ENCODE measurements around the gene SRGAP1.

The SRGAP1 gene

GRCh38 chr12:64087761-64088160 lies 243.3 kb downstream of the SRGAP1 start:
- no peak overlapping the region for H3K27ac ChIP-seq (ENCODE audit: low read length)
- H3K27me3 ChIP-seq (ENCODE audit: control insufficient read depth, insufficient read depth, low read length), result no peaks in the 10 kb centered on the region
- no peak for DNase-seq (ENCODE audit: low read depth, low spot score)
- no peaks in the 10 kb centered on the region for H3K36me3 ChIP-seq (ENCODE audit: control insufficient read depth, insufficient read depth, low read length)
- H3K4me3 ChIP-seq (ENCODE audit: low read length), result no peak overlapping the region
- no peaks in the 10 kb centered on the region for H3K9me3 ChIP-seq (ENCODE audit: control insufficient read depth, insufficient read depth, low read length)
- no CpG with 5 or more reads among the region's 2 CpGs for WGBS (ENCODE audit: insufficient coverage, insufficient read length)
- no peaks in the 10 kb centered on the region for H3K4me1 ChIP-seq (ENCODE audit: control insufficient read depth, insufficient read depth, low read length)

DNA sequence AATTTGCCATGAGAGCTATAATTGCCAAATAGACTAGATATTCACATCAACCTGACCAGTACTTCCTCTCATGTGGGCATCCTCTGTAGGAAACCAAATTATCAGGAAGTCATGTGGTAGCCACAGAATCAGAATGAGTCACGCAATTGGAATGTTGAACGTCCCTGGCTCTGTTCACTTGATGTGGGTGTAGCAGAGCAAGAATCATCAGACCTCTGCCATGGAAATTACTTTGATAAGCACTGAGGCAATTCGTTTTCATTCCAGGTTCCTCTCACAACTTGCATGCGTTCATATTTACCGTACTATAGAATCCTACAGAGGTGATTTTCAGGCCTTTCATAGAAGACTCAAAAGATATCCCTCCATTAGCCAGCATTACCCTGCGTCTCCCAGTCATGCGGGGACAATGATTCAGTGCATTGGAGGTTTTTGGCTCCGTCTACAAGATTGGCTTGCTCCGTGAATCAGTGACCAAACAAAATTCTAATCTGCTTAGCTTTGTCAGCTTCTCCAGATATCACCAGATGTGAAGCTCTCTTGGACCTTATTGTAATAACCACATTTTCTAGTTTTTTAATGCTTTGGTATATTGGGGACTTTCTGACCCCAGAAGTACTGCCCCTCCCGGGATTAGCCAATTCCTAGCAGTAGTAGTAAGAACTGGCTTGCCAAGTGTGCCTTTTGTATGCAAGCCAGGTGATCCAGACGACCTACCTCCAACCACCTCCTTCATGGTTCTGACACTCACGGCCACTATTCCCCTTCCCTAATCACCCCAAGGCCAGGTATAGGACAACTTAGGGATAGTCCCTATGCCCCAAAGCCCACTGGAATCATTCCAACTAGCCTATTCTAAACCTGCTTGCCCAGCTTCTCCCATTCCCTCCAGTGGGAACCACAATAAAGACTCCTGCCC lies 244.2 kb downstream of the SRGAP1 start:
- no CpG with 5 or more reads among the region's 12 CpGs for WGBS (ENCODE audit: insufficient coverage, insufficient read length)
- H3K4me1 ChIP-seq (ENCODE audit: control insufficient read depth, insufficient read depth, low read length), result no peaks in the 10 kb centered on the region
- no peak overlapping the region for H3K27ac ChIP-seq (ENCODE audit: low read length)
- no peaks in the 10 kb centered on the region for H3K9me3 ChIP-seq (ENCODE audit: control insufficient read depth, insufficient read depth, low read length)
- H3K36me3 ChIP-seq (ENCODE audit: control insufficient read depth, insufficient read depth, low read length), result no peaks in the 10 kb centered on the region
- no peak overlapping the region for H3K4me3 ChIP-seq (ENCODE audit: low read length)
- peak; percentile 41 for DNase-seq (ENCODE audit: low read depth, low spot score)
- H3K27me3 ChIP-seq (ENCODE audit: control insufficient read depth, insufficient read depth, low read length), result no peaks in the 10 kb centered on the region

DNA sequence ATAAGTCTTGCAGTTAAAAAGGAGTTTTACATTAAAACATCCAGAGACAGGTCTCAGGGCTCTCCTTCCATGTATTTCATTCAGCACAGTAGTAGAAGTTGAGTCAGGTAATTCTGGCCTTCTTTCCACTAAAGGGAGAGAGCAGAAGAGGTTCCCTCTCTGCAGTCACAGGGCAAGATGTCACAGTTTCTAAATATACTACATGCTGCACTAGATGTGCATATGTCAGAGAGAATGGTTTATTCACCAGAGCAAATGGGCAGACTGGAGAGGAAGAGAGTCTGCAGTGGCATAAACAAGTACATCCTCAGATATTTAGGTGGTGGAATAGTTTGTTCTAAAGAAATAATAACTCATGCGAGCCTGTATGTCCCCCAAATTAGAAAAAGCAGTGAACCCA lies 245.5 kb downstream of the SRGAP1 start:
- no peaks in the 10 kb centered on the region for H3K27me3 ChIP-seq (ENCODE audit: control insufficient read depth, insufficient read depth, low read length)
- no peak for DNase-seq (ENCODE audit: low read depth, low spot score)
- H3K36me3 ChIP-seq (ENCODE audit: control insufficient read depth, insufficient read depth, low read length), result no peaks in the 10 kb centered on the region
- H3K9me3 ChIP-seq (ENCODE audit: control insufficient read depth, insufficient read depth, low read length), result no peaks in the 10 kb centered on the region
- no peak overlapping the region for H3K4me3 ChIP-seq (ENCODE audit: low read length)
- WGBS (ENCODE audit: insufficient coverage, insufficient read length), result no CpG with 5 or more reads among the region's 1 CpG
- no peaks in the 10 kb centered on the region for H3K4me1 ChIP-seq (ENCODE audit: control insufficient read depth, insufficient read depth, low read length)
- no peak overlapping the region for H3K27ac ChIP-seq (ENCODE audit: low read length)

DNA sequence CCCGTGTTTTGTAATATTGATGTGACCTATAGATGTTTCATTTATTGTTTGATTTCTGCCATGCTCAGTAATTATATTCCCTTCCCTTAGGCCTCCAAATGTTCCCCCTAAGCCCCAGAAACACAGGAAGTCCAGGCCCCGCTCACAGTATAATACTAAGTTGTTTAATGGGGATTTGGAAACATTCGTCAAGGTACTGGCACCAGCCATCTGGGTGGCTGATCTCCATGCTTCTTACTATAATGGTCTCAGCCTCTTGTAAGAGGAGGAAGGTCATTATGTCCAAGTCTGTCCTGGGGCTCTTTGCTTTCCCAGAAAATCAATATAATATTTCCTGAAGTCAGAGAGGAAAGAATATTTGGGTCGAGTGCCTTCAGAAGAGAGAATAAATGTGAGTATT lies 246.7 kb downstream of the SRGAP1 start:
- no peak for DNase-seq (ENCODE audit: low read depth, low spot score)
- no peaks in the 10 kb centered on the region for H3K4me1 ChIP-seq (ENCODE audit: control insufficient read depth, insufficient read depth, low read length)
- WGBS (ENCODE audit: insufficient coverage, insufficient read length), result no CpG with 5 or more reads among the region's 4 CpGs
- no peaks in the 10 kb centered on the region for H3K27me3 ChIP-seq (ENCODE audit: control insufficient read depth, insufficient read depth, low read length)
- no peak overlapping the region for H3K4me3 ChIP-seq (ENCODE audit: low read length)
- no peaks in the 10 kb centered on the region for H3K9me3 ChIP-seq (ENCODE audit: control insufficient read depth, insufficient read depth, low read length)
- H3K36me3 ChIP-seq (ENCODE audit: control insufficient read depth, insufficient read depth, low read length), result no peaks in the 10 kb centered on the region
- no peak overlapping the region for H3K27ac ChIP-seq (ENCODE audit: low read length)

DNA sequence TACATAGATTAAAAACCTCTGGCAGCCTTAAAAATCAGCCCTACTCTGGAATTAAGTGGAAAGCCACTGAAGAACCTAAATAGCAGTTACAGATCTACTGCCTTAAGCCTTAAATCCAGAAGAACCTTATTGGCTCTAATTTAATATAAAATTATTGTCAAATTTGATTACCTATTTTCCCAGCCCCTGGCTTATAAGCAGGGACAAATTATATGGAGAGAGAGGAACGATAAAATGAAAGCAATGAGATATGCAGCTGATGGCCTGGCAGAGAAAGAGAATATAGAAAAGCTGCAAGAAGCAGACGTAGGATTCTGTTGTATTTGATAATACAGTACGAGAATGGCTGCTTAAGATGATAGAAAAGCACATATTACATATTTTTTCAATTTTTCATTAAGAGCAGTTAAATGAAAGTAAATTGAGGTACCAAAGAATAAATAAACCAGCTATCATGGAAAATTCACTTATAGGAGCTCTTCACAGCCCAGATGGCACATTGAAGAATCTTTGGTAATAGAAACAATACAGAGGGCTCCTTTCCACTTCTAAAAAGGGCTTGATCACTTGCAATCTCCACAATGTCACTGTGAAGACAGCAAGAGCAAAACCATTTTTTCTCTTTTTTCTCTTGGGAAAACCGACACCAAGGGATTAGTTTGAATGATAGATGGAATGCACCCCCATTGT lies 248.2 kb downstream of the SRGAP1 start:
- H3K9me3 ChIP-seq (ENCODE audit: control insufficient read depth, insufficient read depth, low read length), result no peaks in the 10 kb centered on the region
- H3K27ac ChIP-seq (ENCODE audit: low read length), result no peak overlapping the region
- H3K4me3 ChIP-seq (ENCODE audit: low read length), result no peak overlapping the region
- no peaks in the 10 kb centered on the region for H3K36me3 ChIP-seq (ENCODE audit: control insufficient read depth, insufficient read depth, low read length)
- no peaks in the 10 kb centered on the region for H3K4me1 ChIP-seq (ENCODE audit: control insufficient read depth, insufficient read depth, low read length)
- H3K27me3 ChIP-seq (ENCODE audit: control insufficient read depth, insufficient read depth, low read length), result no peaks in the 10 kb centered on the region
- DNase-seq (ENCODE audit: low read depth, low spot score), result no peak
- WGBS (ENCODE audit: insufficient coverage, insufficient read length), result no CpG with 5 or more reads among the region's 4 CpGs

DNA sequence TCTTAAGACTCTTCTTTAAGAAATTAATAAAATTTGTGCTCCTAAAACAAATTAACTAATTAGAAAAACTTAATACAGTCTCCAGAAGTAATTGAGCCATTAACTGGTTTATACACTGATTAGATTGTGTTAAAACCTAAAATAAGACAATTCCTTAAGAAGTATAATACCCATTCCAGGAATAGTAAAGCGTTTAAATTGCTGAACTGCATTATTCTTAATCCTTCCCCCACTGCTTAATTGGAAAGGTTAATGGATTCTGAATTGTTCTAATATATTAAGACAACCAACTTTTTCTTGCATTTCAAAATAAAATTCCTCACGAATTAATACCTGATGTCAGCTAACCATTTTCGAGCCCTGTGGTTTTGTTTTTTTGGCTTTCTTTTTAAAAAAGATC lies 249.2 kb downstream of the SRGAP1 start:
- Histone ChIP-seq H3K4me1 (ENCODE audit: control insufficient read depth, insufficient read depth, low read length) (no peaks in the 10 kb centered on the region), H3K27ac (ENCODE audit: low read length) (no peak overlapping the region), H3K27me3 (ENCODE audit: control insufficient read depth, insufficient read depth, low read length) (no peaks in the 10 kb centered on the region), H3K9me3 (ENCODE audit: control insufficient read depth, insufficient read depth, low read length) (no peaks in the 10 kb centered on the region), H3K36me3 (ENCODE audit: control insufficient read depth, insufficient read depth, low read length) (no peaks in the 10 kb centered on the region), H3K4me3 (ENCODE audit: low read length) (no peak overlapping the region)
- no CpG with 5 or more reads among the region's 3 CpGs for WGBS (ENCODE audit: insufficient coverage, insufficient read length)
- DNase-seq (ENCODE audit: low read depth, low spot score), result no peak

DNA sequence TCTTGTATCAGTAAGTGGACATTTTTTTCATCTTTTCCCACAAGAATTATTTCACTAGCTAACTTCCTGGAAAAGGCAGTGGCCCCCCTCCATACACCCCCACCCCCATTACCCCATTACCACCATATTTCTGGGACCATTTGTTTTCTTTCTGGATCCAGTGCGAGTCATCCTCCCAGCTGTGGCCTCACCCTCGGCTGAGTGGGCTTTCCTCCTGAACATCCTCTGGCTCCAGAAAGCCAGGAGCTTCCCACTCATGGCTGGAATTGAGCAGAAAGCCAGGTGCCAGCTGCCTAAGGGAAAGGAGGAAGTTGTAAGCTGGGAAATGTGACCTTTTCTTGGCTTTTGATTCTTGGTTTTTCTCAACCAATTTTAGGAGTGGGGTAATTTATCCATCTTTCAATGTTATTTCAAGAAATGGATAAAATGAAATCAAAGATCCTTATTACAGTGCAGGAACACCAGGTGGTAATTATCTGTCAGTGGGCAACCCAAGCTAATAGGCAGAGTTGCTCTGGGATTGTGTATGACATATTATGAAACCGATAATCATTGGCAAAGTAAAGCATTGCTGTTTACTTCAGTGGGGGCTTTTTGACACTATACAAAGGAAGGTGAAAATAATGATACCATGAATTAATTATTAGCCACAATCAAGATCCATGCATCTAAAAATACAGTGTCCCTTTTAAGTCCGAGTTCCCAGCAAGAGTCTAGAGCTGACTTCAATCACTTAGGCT lies 253.0 kb downstream of the SRGAP1 start:
- Histone ChIP-seq H3K4me1 (ENCODE audit: control insufficient read depth, insufficient read depth, low read length) (no peaks in the 10 kb centered on the region), H3K27ac (ENCODE audit: low read length) (no peak overlapping the region), H3K4me3 (ENCODE audit: low read length) (no peak overlapping the region), H3K9me3 (ENCODE audit: control insufficient read depth, insufficient read depth, low read length) (no peaks in the 10 kb centered on the region), H3K27me3 (ENCODE audit: control insufficient read depth, insufficient read depth, low read length) (no peaks in the 10 kb centered on the region), H3K36me3 (ENCODE audit: control insufficient read depth, insufficient read depth, low read length) (no peaks in the 10 kb centered on the region)
- no peak for DNase-seq (ENCODE audit: low read depth, low spot score)
- WGBS (ENCODE audit: insufficient coverage, insufficient read length), result no CpG with 5 or more reads among the region's 4 CpGs

DNA sequence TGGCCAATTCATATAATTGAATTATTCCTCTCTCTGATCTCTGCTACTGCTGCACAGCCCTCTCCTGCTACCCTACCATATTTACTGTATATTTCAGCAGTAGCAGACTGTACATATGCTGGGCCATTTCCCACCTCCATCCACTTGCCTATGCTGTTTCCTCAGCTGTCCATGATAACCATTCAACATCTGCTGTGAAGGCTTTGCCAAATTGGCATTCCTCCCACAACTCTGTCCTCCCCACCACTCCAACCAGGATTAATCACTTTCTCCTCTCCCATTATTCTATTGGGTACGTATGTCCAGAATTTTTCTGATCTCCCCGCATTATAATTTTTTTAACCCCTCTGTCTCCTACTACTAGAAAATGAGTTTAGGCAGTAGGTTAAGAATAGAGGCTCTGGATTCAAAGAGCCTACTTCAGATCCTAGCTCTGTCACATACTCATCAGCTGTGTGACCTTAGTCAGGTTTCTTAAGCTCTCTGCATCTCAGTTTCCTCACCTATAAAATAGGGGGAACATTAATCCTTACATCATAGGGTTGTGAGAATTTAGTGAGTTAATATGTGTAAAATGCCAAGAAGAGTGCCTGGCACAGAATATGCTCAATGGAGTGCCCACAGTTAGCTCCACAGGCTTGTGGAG lies 254.3 kb downstream of the SRGAP1 start:
- Histone ChIP-seq H3K27ac (ENCODE audit: low read length) (no peak overlapping the region), H3K9me3 (ENCODE audit: control insufficient read depth, insufficient read depth, low read length) (no peaks in the 10 kb centered on the region), H3K4me1 (ENCODE audit: control insufficient read depth, insufficient read depth, low read length) (no peaks in the 10 kb centered on the region), H3K27me3 (ENCODE audit: control insufficient read depth, insufficient read depth, low read length) (no peaks in the 10 kb centered on the region), H3K4me3 (ENCODE audit: low read length) (no peak overlapping the region), H3K36me3 (ENCODE audit: control insufficient read depth, insufficient read depth, low read length) (no peaks in the 10 kb centered on the region)
- no CpG with 5 or more reads among the region's 2 CpGs for WGBS (ENCODE audit: insufficient coverage, insufficient read length)
- no peak for DNase-seq (ENCODE audit: low read depth, low spot score)

GRCh38 chr12:64099397-64099796 lies 254.9 kb downstream of the SRGAP1 start:
- Histone ChIP-seq H3K9me3 (ENCODE audit: control insufficient read depth, insufficient read depth, low read length) (no peaks in the 10 kb centered on the region), H3K27ac (ENCODE audit: low read length) (no peak overlapping the region), H3K4me3 (ENCODE audit: low read length) (no peak overlapping the region), H3K27me3 (ENCODE audit: control insufficient read depth, insufficient read depth, low read length) (no peaks in the 10 kb centered on the region), H3K4me1 (ENCODE audit: control insufficient read depth, insufficient read depth, low read length) (no peaks in the 10 kb centered on the region), H3K36me3 (ENCODE audit: control insufficient read depth, insufficient read depth, low read length) (no peaks in the 10 kb centered on the region)
- no peak for DNase-seq (ENCODE audit: low read depth, low spot score)
- no CpG with 5 or more reads among the region's 5 CpGs for WGBS (ENCODE audit: insufficient coverage, insufficient read length)

DNA sequence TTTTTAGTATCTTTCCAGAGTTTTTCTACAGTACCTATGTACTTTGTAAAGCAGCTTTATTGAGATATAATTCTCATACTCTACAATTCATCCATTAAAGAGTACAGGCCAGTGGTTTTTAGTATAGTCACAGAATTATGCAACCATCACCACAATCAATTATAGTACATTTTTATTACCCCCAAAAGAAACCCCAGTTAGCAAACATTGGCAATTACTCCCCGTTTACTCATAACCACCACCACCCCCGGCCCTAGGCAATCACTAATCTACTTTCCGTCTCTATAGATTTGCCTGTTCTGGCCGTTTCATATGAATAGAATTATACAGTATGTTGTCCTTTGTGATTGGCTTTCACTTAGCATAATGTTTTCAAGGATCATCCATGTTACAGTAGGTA lies 257.8 kb downstream of the SRGAP1 start:
- Histone ChIP-seq H3K4me3 (ENCODE audit: low read length) (no peak overlapping the region), H3K27me3 (ENCODE audit: control insufficient read depth, insufficient read depth, low read length) (no peaks in the 10 kb centered on the region), H3K36me3 (ENCODE audit: control insufficient read depth, insufficient read depth, low read length) (no peaks in the 10 kb centered on the region), H3K9me3 (ENCODE audit: control insufficient read depth, insufficient read depth, low read length) (no peaks in the 10 kb centered on the region), H3K4me1 (ENCODE audit: control insufficient read depth, insufficient read depth, low read length) (no peaks in the 10 kb centered on the region), H3K27ac (ENCODE audit: low read length) (no peak overlapping the region)
- 100% methylated on average over 2 of the region's 4 CpGs for WGBS (ENCODE audit: insufficient coverage, insufficient read length)
- DNase-seq (ENCODE audit: low read depth, low spot score), result no peak
